ENCODE data around the gene AGPS. TPM values are rescaled to one million over a fixed set of nuclear protein-coding genes. Genes with fewer than 3 reads are reported as not detected.

Gene AGPS
- total and polyA plus RNA-seq, 10 of the 15 experiments (the other 5 are each of a cell fraction or from before 2014, with no cell fraction given): 7.9 to 54.2 (median 38.7) TPM

DNA sequence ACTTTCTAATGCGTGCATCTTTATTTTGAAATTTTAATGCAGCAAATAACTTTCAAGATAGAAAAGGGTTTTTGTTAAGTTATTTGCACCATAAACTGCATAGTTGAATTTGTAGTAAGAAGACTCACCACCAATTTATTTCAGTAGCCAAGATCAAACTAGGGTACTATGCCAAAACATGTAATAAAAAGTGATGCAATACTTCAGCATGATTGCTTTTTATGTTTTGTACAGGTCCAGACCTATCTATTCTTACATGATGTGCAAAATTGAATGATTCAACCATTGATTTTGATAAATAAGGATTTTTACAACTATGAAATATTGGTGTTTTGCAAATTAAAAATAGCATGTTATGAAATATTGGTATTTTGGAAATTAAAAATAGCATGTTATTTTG, 26.7 kb downstream of the AGPS start (continued):
- TF ChIP-seq RELB (IDR thresholded peaks at IDR 0.05; ENCODE audit: low read depth): no peak
- TF ChIP-seq MYC (IDR thresholded peaks at IDR 0.05; ENCODE audit: insufficient read depth, insufficient read length, insufficient replicate concordance, low read length, severe bottlenecking): no peak
- TF ChIP-seq IKZF2 (IDR thresholded peaks at IDR 0.05): no peak
- TF ChIP-seq YBX1 (IDR thresholded peaks at IDR 0.05): no peak
- TF ChIP-seq MTA2 (IDR thresholded peaks at IDR 0.05; ENCODE audit: low read depth): no peak
- no peak for TF ChIP-seq ZNF207 (IDR thresholded peaks at IDR 0.05; ENCODE audit: borderline replicate concordance)
- TF ChIP-seq CREM (IDR thresholded peaks at IDR 0.05; ENCODE audit: low read depth): no peak
- no peak for TF ChIP-seq SMAD5 (IDR thresholded peaks at IDR 0.05; ENCODE audit: low read depth)
- no peak for TF ChIP-seq SREBF2 (IDR thresholded peaks at IDR 0.05; ENCODE audit: low read length)
- no peak for TF ChIP-seq ZNF24 (IDR thresholded peaks at IDR 0.05)

- H3K4me1 ChIP-seq (ENCODE audit: control insufficient read depth, insufficient read depth, low read length): no peaks in the 10 kb centered on the region
- in situ Hi-C loops (cut with MboI): no loop called here
- POLR2A ChIA-PET: no interaction called here
- H3K9ac ChIP-seq (ENCODE audit: control insufficient read depth, insufficient read depth, low read length): no peak overlapping the region
- 94% methylated on average over 1 of the region's 1 CpG for WGBS (ENCODE audit: insufficient coverage, insufficient replicate concordance, low lambda C conversion rate, missing lambda C conversion rate)
- H3K4me2 ChIP-seq (ENCODE audit: control insufficient read depth, insufficient read depth): no peak overlapping the region
- H3K27me3 ChIP-seq (replicated peaks in 1 of 2; ENCODE audit: control insufficient read depth in 2 of 2, insufficient read depth in 2 of 2, low read length in 1 of 2): no peaks in the 10 kb centered on the region
- intact Hi-C loops (cut with micrococcal nuclease; ENCODE audit: unreplicated experiment): no loop called here
- SMC1A ChIA-PET (ENCODE audit: uncharacterized antibody, unreplicated experiment): no interaction called here
- no peak overlapping the region for H2AFZ ChIP-seq (ENCODE audit: control insufficient read depth, low read depth, low read length)
- H3K4me3 ChIP-seq: no peak overlapping the region
- CTCF ChIA-PET: no interaction called here
- no peak for FAIRE-seq
- no peaks in the 10 kb centered on the region for H4K20me1 ChIP-seq (ENCODE audit: control insufficient read depth, insufficient read depth)
- peaks cover 5% of the 10 kb centered on the region for H3K79me2 ChIP-seq (ENCODE audit: control insufficient read depth, insufficient read depth, low read length)
- no peaks in the 10 kb centered on the region for H3K36me3 ChIP-seq (ENCODE audit: control insufficient read depth in 2 of 2, insufficient read depth in 2 of 2, low read length in 1 of 2)
- no peak for DNase-seq (ENCODE audit: low read depth, low spot score)
- RAD21 ChIA-PET (ENCODE audit: unreplicated experiment): no interaction called here
- no peak overlapping the region for H3K27ac ChIP-seq (ENCODE audit: control insufficient read depth, insufficient read depth)
- peaks cover 3% of the 10 kb centered on the region for H3K9me3 ChIP-seq (replicated peaks; ENCODE audit: control insufficient read depth, insufficient read depth, low read length)
- no peak for ATAC-seq
- TSS peak; percentile 33 for BruUV-seq (replicated peaks)
- TF ChIP-seq SREBF2 (IDR thresholded peaks at IDR 0.05; ENCODE audit: low read length): no peak
- TF ChIP-seq NFIC (IDR thresholded peaks at IDR 0.05; ENCODE audit: low read depth, low read length): no peak
- TF ChIP-seq CBX3 (IDR thresholded peaks at IDR 0.05; ENCODE audit: borderline replicate concordance, low read depth): no peak
- TF ChIP-seq HDAC2 (IDR thresholded peaks at IDR 0.05): no peak
- no peak for TF ChIP-seq NR2C1 (IDR thresholded peaks at IDR 0.05)
- no peak for TF ChIP-seq RELA (IDR thresholded peaks at IDR 0.05; ENCODE audit: borderline replicate concordance, partially characterized antibody)
- no peak for TF ChIP-seq BACH1 (IDR thresholded peaks at IDR 0.05; ENCODE audit: borderline replicate concordance)
- TF ChIP-seq, protein P1, sequence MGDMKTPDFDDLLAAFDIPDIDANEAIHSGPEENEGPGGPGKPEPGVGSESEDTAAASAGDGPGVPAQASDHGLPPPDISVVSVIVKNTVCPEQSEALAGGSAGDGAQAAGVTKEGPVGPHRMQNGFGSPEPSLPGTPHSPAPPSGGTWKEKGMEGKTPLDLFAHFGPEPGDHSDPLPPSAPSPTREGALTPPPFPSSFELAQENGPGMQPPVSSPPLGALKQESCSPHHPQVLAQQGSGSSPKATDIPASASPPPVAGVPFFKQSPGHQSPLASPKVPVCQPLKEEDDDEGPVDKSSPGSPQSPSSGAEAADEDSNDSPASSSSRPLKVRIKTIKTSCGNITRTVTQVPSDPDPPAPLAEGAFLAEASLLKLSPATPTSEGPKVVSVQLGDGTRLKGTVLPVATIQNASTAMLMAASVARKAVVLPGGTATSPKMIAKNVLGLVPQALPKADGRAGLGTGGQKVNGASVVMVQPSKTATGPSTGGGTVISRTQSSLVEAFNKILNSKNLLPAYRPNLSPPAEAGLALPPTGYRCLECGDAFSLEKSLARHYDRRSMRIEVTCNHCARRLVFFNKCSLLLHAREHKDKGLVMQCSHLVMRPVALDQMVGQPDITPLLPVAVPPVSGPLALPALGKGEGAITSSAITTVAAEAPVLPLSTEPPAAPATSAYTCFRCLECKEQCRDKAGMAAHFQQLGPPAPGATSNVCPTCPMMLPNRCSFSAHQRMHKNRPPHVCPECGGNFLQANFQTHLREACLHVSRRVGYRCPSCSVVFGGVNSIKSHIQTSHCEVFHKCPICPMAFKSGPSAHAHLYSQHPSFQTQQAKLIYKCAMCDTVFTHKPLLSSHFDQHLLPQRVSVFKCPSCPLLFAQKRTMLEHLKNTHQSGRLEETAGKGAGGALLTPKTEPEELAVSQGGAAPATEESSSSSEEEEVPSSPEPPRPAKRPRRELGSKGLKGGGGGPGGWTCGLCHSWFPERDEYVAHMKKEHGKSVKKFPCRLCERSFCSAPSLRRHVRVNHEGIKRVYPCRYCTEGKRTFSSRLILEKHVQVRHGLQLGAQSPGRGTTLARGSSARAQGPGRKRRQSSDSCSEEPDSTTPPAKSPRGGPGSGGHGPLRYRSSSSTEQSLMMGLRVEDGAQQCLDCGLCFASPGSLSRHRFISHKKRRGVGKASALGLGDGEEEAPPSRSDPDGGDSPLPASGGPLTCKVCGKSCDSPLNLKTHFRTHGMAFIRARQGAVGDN (IDR thresholded peaks at IDR 0.05): no peak
Measured at GRCh38 chr2:177422271-177422670, 29.7 kb downstream of the AGPS start.
